WTC11 (cell line): Measurements from ENCODE around the gene EID2.

ENCODE experiments used
- CREM ChIP-seq: sonication (generic); formaldehyde crosslinking; IDR thresholded peaks from 2 replicates; pipeline ENCODE4 v1.8.1; 2022; ENCODE audit warnings: mild to moderate bottlenecking, missing genetic modification reagents, moderate library complexity
- EMX1 ChIP-seq: fragments of 250-450 bp; sonication (Bioruptor Pico); IDR thresholded peaks from 2 replicates; pipeline ENCODE4 v1.8.0; 2021; ENCODE audit warnings: mild to moderate bottlenecking
- ETV6 ChIP-seq: sonication (generic); formaldehyde crosslinking; IDR thresholded peaks from 2 replicates; pipeline ENCODE4 v1.8.1; 2022; ENCODE audit warnings: mild to moderate bottlenecking, missing genetic modification reagents
- FOXP1 ChIP-seq: sonication (generic); formaldehyde crosslinking; IDR thresholded peaks from 2 replicates; pipeline ENCODE4 v1.8.0; 2022; ENCODE audit warnings: missing genetic modification reagents, mild to moderate bottlenecking, moderate library complexity, borderline replicate concordance
- NR2C2 ChIP-seq: sonication (generic); formaldehyde crosslinking; IDR thresholded peaks from 2 replicates; pipeline ENCODE4 v1.8.0; 2022; ENCODE audit warnings: mild to moderate bottlenecking, missing genetic modification reagents
- TEAD1 ChIP-seq: sonication (generic); formaldehyde crosslinking; IDR thresholded peaks from 2 replicates; pipeline ENCODE4 v1.8.0; 2022; ENCODE audit warnings: mild to moderate bottlenecking, missing genetic modification reagents
- TP53 ChIP-seq: sonication (generic); formaldehyde crosslinking; IDR thresholded peaks from 2 replicates; pipeline ENCODE4 v1.8.1; 2023; ENCODE audit warnings: mild to moderate bottlenecking, missing genetic modification reagents
- ZNF121 ChIP-seq: sonication (generic); formaldehyde crosslinking; IDR thresholded peaks from 2 replicates; pipeline ENCODE4 v1.8.0; 2023; ENCODE audit warnings: missing genetic modification reagents
- ZNF232 ChIP-seq: sonication (generic); formaldehyde crosslinking; IDR thresholded peaks from 2 replicates; pipeline ENCODE4 v1.8.0; 2022; ENCODE audit warnings: mild to moderate bottlenecking, missing genetic modification reagents
- TF ChIP-seq, protein P1 (sequence below): sonication (generic); formaldehyde crosslinking; IDR thresholded peaks from 2 replicates; pipeline ENCODE4 v1.8.1; 2022; ENCODE audit warnings: mild to moderate bottlenecking, moderate library complexity, missing genetic modification reagents
- TF ChIP-seq, protein P2 (sequence below): sonication (generic); formaldehyde crosslinking; conservative IDR thresholded peaks from 2 replicates; pipeline ENCODE4 v1.8.1; 2022; ENCODE audit warnings: mild to moderate bottlenecking, missing genetic modification reagents
- TF ChIP-seq, protein P3 (sequence below): sonication (generic); formaldehyde crosslinking; IDR thresholded peaks from 2 replicates; pipeline ENCODE4 v1.8.0; 2022; ENCODE audit warnings: mild to moderate bottlenecking, missing genetic modification reagents
- TF ChIP-seq, protein P4 (sequence below): fragments of 200-600 bp; IDR thresholded peaks from 2 replicates; pipeline ENCODE4 v1.8.0; 2022; ENCODE audit warnings: antibody characterized with exemption

DNA sequence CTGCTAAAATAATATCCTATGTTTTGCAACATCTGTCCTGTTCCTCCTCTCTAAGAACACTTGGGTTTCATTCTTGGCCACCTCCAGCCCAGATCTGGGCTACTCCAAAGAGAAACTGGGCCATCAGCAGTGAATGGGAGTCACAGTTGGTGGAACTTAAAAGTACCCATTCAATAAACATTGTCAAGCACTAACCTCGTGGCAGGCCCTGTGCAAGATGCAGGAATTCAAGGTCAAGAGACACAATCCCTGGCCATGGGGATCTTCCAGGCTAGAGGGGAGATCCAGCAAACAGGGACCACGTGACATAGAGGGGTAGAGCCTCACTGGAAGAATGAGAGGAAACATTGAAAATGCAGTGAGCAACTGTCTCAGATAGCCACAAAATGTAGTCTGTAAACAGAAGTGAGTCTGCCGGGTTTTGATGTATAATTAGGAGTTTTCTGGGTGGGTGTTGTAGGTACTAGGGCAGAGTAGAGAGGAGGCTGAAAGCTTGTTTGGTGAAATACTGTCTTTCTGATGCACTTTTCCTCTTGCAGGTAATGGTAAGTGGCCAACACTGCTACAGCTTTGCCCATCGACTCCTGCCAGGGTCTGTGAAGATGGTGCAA is 14.8 kb upstream of the EID2 start:
- no peak for TF ChIP-seq ETV6
- TF ChIP-seq NR2C2 (CRISPR knock-in tag): no peak
- no peak for TF ChIP-seq CREM
- TF ChIP-seq, protein P1, sequence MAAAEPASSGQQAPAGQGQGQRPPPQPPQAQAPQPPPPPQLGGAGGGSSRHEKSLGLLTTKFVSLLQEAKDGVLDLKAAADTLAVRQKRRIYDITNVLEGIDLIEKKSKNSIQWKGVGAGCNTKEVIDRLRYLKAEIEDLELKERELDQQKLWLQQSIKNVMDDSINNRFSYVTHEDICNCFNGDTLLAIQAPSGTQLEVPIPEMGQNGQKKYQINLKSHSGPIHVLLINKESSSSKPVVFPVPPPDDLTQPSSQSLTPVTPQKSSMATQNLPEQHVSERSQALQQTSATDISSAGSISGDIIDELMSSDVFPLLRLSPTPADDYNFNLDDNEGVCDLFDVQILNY: no peak
- TF ChIP-seq, protein P2, sequence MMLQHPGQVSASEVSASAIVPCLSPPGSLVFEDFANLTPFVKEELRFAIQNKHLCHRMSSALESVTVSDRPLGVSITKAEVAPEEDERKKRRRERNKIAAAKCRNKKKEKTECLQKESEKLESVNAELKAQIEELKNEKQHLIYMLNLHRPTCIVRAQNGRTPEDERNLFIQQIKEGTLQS (CRISPR knock-in tag): no peak
- TF ChIP-seq, protein P3, sequence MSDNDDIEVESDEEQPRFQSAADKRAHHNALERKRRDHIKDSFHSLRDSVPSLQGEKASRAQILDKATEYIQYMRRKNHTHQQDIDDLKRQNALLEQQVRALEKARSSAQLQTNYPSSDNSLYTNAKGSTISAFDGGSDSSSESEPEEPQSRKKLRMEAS: no peak
- TF ChIP-seq TEAD1 (CRISPR knock-in tag): no peak
- no peak for TF ChIP-seq FOXP1 (CRISPR knock-in tag)
- TF ChIP-seq ZNF121 (CRISPR knock-in tag): no peak
- TF ChIP-seq TP53 (CRISPR knock-in tag): no peak
- TF ChIP-seq, protein P4, sequence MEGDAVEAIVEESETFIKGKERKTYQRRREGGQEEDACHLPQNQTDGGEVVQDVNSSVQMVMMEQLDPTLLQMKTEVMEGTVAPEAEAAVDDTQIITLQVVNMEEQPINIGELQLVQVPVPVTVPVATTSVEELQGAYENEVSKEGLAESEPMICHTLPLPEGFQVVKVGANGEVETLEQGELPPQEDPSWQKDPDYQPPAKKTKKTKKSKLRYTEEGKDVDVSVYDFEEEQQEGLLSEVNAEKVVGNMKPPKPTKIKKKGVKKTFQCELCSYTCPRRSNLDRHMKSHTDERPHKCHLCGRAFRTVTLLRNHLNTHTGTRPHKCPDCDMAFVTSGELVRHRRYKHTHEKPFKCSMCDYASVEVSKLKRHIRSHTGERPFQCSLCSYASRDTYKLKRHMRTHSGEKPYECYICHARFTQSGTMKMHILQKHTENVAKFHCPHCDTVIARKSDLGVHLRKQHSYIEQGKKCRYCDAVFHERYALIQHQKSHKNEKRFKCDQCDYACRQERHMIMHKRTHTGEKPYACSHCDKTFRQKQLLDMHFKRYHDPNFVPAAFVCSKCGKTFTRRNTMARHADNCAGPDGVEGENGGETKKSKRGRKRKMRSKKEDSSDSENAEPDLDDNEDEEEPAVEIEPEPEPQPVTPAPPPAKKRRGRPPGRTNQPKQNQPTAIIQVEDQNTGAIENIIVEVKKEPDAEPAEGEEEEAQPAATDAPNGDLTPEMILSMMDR: no peak
- no peak for TF ChIP-seq ZNF232
- TF ChIP-seq EMX1: no peak
